HEK293 (cell line): ENCODE measurements around the gene SLC31A1.

Experiments used
- GLIS2 ChIP-seq: fragments of 450-650 bp; formaldehyde crosslinking; IDR thresholded peaks from 2 replicates; pipeline ENCODE4 v1.5.1; 2016; ENCODE audit warnings: missing biosample characterization, missing genetic modification characterization
- INSM2 ChIP-seq: fragments of 450-650 bp; formaldehyde crosslinking; IDR thresholded peaks from 2 replicates; pipeline ENCODE4 v1.5.1; 2016; ENCODE audit warnings: missing biosample characterization, missing genetic modification characterization
- MEIS1 ChIP-seq: sonication (generic); formaldehyde crosslinking; IDR thresholded peaks from 2 replicates; pipeline ENCODE4 v1.8.1; 2022; ENCODE audit warnings: missing genetic modification reagents, mild to moderate bottlenecking, borderline replicate concordance
- RBAK ChIP-seq: fragments of 450-650 bp; formaldehyde crosslinking; IDR thresholded peaks from 2 replicates; pipeline ENCODE4 v1.5.1; 2016; ENCODE audit warnings: missing biosample characterization, missing genetic modification characterization
- WT1 ChIP-seq: fragments of 450-650 bp; formaldehyde crosslinking; IDR thresholded peaks from 2 replicates; pipeline ENCODE4 v1.5.1; 2016; ENCODE audit warnings: missing biosample characterization, missing genetic modification characterization
- YY1 ChIP-seq: fragments of 450-650 bp; formaldehyde crosslinking; IDR thresholded peaks from 2 replicates; pipeline ENCODE4 v1.5.1; 2018; ENCODE audit warnings: missing biosample characterization, missing genetic modification characterization
- ZBTB8A ChIP-seq: fragments of 450-650 bp; formaldehyde crosslinking; IDR thresholded peaks from 2 replicates; pipeline ENCODE4 v1.5.1; 2016; ENCODE audit warnings: missing biosample characterization, missing genetic modification characterization
- ZFP41 ChIP-seq: fragments of 450-650 bp; formaldehyde crosslinking; IDR thresholded peaks from 2 replicates; pipeline ENCODE4 v1.5.1; 2016; ENCODE audit warnings: missing biosample characterization, missing genetic modification characterization, borderline replicate concordance
- ZNF114 ChIP-seq: fragments of 450-650 bp; formaldehyde crosslinking; IDR thresholded peaks from 2 replicates; pipeline ENCODE4 v1.5.0; 2017; ENCODE audit warnings: missing biosample characterization, missing genetic modification characterization
- ZNF175 ChIP-seq: fragments of 450-650 bp; formaldehyde crosslinking; IDR thresholded peaks from 2 replicates; pipeline ENCODE4 v1.5.1; 2016; ENCODE audit warnings: missing biosample characterization, missing genetic modification characterization
- ZNF202 ChIP-seq: fragments of 450-650 bp; formaldehyde crosslinking; IDR thresholded peaks from 2 replicates; pipeline ENCODE4 v1.5.1; 2016; ENCODE audit warnings: missing biosample characterization, missing genetic modification characterization, borderline replicate concordance
- ZNF24 ChIP-seq: fragments of 450-650 bp; formaldehyde crosslinking; IDR thresholded peaks from 2 replicates; pipeline ENCODE4 v1.5.1; 2016; ENCODE audit warnings: missing biosample characterization, missing genetic modification characterization
- ZNF311 ChIP-seq: fragments of 450-650 bp; formaldehyde crosslinking; IDR thresholded peaks from 2 replicates; pipeline ENCODE4 v1.5.1; 2017; ENCODE audit warnings: missing biosample characterization, missing genetic modification characterization, borderline replicate concordance
- ZNF366 ChIP-seq: fragments of 450-650 bp; formaldehyde crosslinking; conservative IDR thresholded peaks from 2 replicates; pipeline ENCODE4 v1.5.1; 2016; ENCODE audit warnings: missing biosample characterization, missing genetic modification characterization
- ZNF510 ChIP-seq: fragments of 450-650 bp; formaldehyde crosslinking; IDR thresholded peaks from 2 replicates; pipeline ENCODE4 v1.5.1; 2018; ENCODE audit warnings: mild to moderate bottlenecking, missing genetic modification characterization, missing biosample characterization; ENCODE audit not compliant: insufficient replicate concordance
- ZNF513 ChIP-seq: fragments of 450-650 bp; IDR thresholded peaks from 2 replicates; pipeline ENCODE4 v1.5.1; 2018; ENCODE audit warnings: missing biosample characterization, missing genetic modification characterization
- ZNF514 ChIP-seq: fragments of 450-650 bp; formaldehyde crosslinking; IDR thresholded peaks from 2 replicates; pipeline ENCODE4 v1.5.1; 2016; ENCODE audit warnings: missing biosample characterization, missing genetic modification characterization
- ZNF558 ChIP-seq: fragments of 450-650 bp; formaldehyde crosslinking; IDR thresholded peaks from 2 replicates; pipeline ENCODE4 v1.5.1; 2016; ENCODE audit warnings: missing biosample characterization, missing genetic modification characterization
- ZNF561 ChIP-seq: fragments of 450-650 bp; IDR thresholded peaks from 2 replicates; pipeline ENCODE4 v1.5.1; 2018; ENCODE audit warnings: missing biosample characterization, missing genetic modification characterization, borderline replicate concordance
- ZNF610 ChIP-seq: fragments of 450-650 bp; formaldehyde crosslinking; IDR thresholded peaks from 2 replicates; pipeline ENCODE4 v1.5.1; 2016; ENCODE audit warnings: missing biosample characterization, missing genetic modification characterization, borderline replicate concordance
- ZNF626 ChIP-seq: fragments of 450-650 bp; sonication (Bioruptor Pico); formaldehyde crosslinking; IDR thresholded peaks from 2 replicates; pipeline ENCODE4 v1.5.1; 2018; ENCODE audit warnings: missing biosample characterization, missing genetic modification characterization, inconsistent platforms
- ZNF692 ChIP-seq: fragments of 450-650 bp; formaldehyde crosslinking; IDR thresholded peaks from 2 replicates; pipeline ENCODE4 v1.5.1; 2016; ENCODE audit warnings: missing biosample characterization, missing genetic modification characterization
- ZNF701 ChIP-seq: fragments of 450-650 bp; formaldehyde crosslinking; IDR thresholded peaks from 2 replicates; pipeline ENCODE4 v1.5.1; 2016; ENCODE audit warnings: missing biosample characterization, missing genetic modification characterization
- ZNF777 ChIP-seq: fragments of 450-650 bp; formaldehyde crosslinking; IDR thresholded peaks from 2 replicates; pipeline ENCODE4 v1.5.1; 2017; ENCODE audit warnings: missing biosample characterization, missing genetic modification characterization, borderline replicate concordance
- ZNF830 ChIP-seq: fragments of 450-650 bp; IDR thresholded peaks from 2 replicates; pipeline ENCODE4 v1.5.0; 2018; ENCODE audit warnings: missing biosample characterization, missing genetic modification characterization, low read depth, mild to moderate bottlenecking, moderate library complexity
- ZNF843 ChIP-seq: fragments of 450-650 bp; formaldehyde crosslinking; IDR thresholded peaks from 2 replicates; pipeline ENCODE4 v1.5.1; 2016; ENCODE audit warnings: missing biosample characterization, missing genetic modification characterization
- TF ChIP-seq, protein P1 (sequence below): fragments of 450-650 bp; formaldehyde crosslinking; IDR thresholded peaks from 2 replicates; pipeline ENCODE4 v1.5.1; 2016; ENCODE audit warnings: missing biosample characterization, missing genetic modification characterization
- TF ChIP-seq, protein P2 (sequence below): fragments of 450-650 bp; formaldehyde crosslinking; IDR thresholded peaks from 2 replicates; pipeline ENCODE4 v1.5.1; 2016; ENCODE audit warnings: missing biosample characterization, missing genetic modification characterization

The SLC31A1 gene

DNA sequence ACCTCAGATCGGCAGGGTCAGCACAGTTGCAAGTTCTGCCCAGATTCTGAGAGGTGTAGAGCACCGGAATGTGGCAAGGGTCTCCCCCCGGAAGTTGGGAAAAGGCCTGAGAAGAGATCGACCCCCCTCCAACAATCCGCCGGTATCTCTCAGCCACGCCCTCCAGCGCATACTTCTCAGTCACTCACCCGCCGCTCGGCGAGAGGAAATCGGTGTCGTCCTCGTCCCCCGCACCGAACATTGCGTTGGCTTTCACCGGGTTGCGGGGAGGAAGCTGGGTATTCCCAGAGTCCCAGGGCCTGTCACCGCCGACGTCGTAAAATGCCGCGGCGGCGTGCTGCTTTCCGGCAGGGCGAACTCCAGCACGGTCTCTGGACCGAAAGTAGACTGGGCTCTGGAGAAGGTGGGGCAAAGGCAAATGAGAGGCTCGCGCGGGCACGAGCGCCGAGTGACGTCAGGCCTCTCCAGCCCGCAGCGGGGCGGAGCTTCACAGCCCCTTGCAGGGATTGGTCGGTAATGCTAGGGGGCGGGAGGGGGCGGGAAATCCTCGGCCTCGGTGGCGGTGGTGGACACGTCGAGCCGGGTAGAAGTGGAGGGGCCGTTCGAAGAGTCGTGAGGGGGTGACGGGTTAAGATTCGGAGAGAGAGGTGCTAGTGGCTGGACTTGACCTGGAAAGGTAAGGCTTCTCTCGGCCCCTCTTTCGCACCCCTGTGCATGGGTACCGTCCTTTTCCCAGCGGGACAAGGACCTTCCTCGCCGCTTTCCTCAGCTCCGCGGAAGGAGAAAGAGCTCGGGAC is at the start of gene SLC31A1, which contains the start of gene FKBP15 (continued):
- TF ChIP-seq ZNF692 (tag by site-specific recombination) (peak; percentile 5; the same call in 1 of the 2 replicates), ZNF558 (tag by site-specific recombination) (no peak), ZNF202 (tag by site-specific recombination) (no peak), WT1 (tag by site-specific recombination) (no peak), ZNF311 (tag by site-specific recombination) (no peak), ZNF514 (tag by site-specific recombination) (no peak), ZNF777 (tag by site-specific recombination) (peak; percentile 57; the same call in 1 of the 2 replicates), ZNF114 (tag by site-specific recombination) (no peak), ZNF513 (no peak), ZNF366 (no peak), GLIS2 (peak; percentile 42; the same call in 1 of the 2 replicates), INSM2 (tag by site-specific recombination) (no peak; the same call in 1 of the 2 replicates), RBAK (tag by site-specific recombination) (no peak), ZNF510 (tag by site-specific recombination) (no peak), ZNF610 (tag by site-specific recombination) (no peak), ZNF701 (tag by site-specific recombination) (no peak), ZFP41 (tag by site-specific recombination) (no peak), ZNF175 (tag by site-specific recombination) (no peak), ZNF843 (no peak), ZNF561 (tag by site-specific recombination) (no peak; the same call in 1 of the 2 replicates), MEIS1 (CRISPR knock-in tag) (no peak), YY1 (tag by site-specific recombination) (no peak), ZNF24 (tag by site-specific recombination) (no peak), ZNF830 (tag by site-specific recombination) (no peak), ZBTB8A (tag by site-specific recombination) (peak; percentile 98), ZNF626 (tag by site-specific recombination) (no peak)
- TF ChIP-seq, protein P1, sequence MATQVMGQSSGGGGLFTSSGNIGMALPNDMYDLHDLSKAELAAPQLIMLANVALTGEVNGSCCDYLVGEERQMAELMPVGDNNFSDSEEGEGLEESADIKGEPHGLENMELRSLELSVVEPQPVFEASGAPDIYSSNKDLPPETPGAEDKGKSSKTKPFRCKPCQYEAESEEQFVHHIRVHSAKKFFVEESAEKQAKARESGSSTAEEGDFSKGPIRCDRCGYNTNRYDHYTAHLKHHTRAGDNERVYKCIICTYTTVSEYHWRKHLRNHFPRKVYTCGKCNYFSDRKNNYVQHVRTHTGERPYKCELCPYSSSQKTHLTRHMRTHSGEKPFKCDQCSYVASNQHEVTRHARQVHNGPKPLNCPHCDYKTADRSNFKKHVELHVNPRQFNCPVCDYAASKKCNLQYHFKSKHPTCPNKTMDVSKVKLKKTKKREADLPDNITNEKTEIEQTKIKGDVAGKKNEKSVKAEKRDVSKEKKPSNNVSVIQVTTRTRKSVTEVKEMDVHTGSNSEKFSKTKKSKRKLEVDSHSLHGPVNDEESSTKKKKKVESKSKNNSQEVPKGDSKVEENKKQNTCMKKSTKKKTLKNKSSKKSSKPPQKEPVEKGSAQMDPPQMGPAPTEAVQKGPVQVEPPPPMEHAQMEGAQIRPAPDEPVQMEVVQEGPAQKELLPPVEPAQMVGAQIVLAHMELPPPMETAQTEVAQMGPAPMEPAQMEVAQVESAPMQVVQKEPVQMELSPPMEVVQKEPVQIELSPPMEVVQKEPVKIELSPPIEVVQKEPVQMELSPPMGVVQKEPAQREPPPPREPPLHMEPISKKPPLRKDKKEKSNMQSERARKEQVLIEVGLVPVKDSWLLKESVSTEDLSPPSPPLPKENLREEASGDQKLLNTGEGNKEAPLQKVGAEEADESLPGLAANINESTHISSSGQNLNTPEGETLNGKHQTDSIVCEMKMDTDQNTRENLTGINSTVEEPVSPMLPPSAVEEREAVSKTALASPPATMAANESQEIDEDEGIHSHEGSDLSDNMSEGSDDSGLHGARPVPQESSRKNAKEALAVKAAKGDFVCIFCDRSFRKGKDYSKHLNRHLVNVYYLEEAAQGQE (tag by site-specific recombination), result no peak
- TF ChIP-seq, protein P2, sequence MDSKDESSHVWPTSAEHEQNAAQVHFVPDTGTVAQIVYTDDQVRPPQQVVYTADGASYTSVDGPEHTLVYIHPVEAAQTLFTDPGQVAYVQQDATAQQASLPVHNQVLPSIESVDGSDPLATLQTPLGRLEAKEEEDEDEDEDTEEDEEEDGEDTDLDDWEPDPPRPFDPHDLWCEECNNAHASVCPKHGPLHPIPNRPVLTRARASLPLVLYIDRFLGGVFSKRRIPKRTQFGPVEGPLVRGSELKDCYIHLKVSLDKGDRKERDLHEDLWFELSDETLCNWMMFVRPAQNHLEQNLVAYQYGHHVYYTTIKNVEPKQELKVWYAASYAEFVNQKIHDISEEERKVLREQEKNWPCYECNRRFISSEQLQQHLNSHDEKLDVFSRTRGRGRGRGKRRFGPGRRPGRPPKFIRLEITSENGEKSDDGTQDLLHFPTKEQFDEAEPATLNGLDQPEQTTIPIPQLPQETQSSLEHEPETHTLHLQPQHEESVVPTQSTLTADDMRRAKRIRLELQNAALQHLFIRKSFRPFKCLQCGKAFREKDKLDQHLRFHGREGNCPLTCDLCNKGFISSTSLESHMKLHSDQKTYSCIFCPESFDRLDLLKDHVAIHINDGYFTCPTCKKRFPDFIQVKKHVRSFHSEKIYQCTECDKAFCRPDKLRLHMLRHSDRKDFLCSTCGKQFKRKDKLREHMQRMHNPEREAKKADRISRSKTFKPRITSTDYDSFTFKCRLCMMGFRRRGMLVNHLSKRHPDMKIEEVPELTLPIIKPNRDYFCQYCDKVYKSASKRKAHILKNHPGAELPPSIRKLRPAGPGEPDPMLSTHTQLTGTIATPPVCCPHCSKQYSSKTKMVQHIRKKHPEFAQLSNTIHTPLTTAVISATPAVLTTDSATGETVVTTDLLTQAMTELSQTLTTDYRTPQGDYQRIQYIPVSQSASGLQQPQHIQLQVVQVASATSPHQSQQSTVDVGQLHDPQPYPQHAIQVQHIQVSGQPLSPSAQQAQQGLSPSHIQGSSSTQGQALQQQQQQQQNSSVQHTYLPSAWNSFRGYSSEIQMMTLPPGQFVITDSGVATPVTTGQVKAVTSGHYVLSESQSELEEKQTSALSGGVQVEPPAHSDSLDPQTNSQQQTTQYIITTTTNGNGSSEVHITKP (tag by site-specific recombination), result peak; percentile 77
